Trophoblast cell (in vitro differentiated cells and primary cell): ENCODE results near the gene MRPS27.

Source experiments
- DNase-seq, 2 donors: peaks; one replicate each; pipeline ENCODE4 v3.0.0-alpha.2; 2016
- H2AFZ ChIP-seq: 2 replicates; pipeline ENCODE4 v1.6.1; 2013; ENCODE audit warnings: low read length, moderate library complexity, mild to moderate bottlenecking; ENCODE audit not compliant: insufficient read depth, poor library complexity
- H2AK5ac ChIP-seq: 2 replicates; pipeline ENCODE4 v1.6.1; 2013; ENCODE audit warnings: mild to moderate bottlenecking, low read length
- H2BK120ac ChIP-seq: 2 replicates; pipeline ENCODE4 v1.6.1; 2013; ENCODE audit warnings: low read length, mild to moderate bottlenecking, moderate library complexity; ENCODE audit not compliant: insufficient read depth, poor library complexity
- H2BK12ac ChIP-seq: 2 replicates; pipeline ENCODE4 v1.6.1; 2013; ENCODE audit warnings: mild to moderate bottlenecking, low read length, moderate library complexity
- H2BK5ac ChIP-seq: 2 replicates; pipeline ENCODE4 v1.6.1; 2013; ENCODE audit warnings: low read length, low read depth, moderate library complexity, mild to moderate bottlenecking; ENCODE audit not compliant: poor library complexity
- H3K14ac ChIP-seq: 2 replicates; pipeline ENCODE4 v1.6.1; 2013; ENCODE audit warnings: mild to moderate bottlenecking, low read length
- H3K18ac ChIP-seq: 2 replicates; pipeline ENCODE4 v1.6.1; 2013; ENCODE audit warnings: mild to moderate bottlenecking, low read length
- H3K23ac ChIP-seq: 2 replicates; pipeline ENCODE4 v1.6.1; 2013; ENCODE audit warnings: low read length
- H3K27ac ChIP-seq: 2 replicates; pipeline ENCODE4 v1.5.1; 2013; ENCODE audit warnings: low read depth, mild to moderate bottlenecking, inconsistent platforms, low read length, moderate library complexity
- H3K27me3 ChIP-seq: 2 replicates; pipeline ENCODE4 v1.6.1; 2013; ENCODE audit warnings: inconsistent platforms, mild to moderate bottlenecking, low read length, moderate library complexity; ENCODE audit not compliant: insufficient read depth
- H3K36me3 ChIP-seq, 2 experiments: 1 replicate in 1 of 2; 2 replicates in 1 of 2; pipeline ENCODE4 v1.6.1; 2013; ENCODE audit warnings: low read length in 2 of 2, mild to moderate bottlenecking in 2 of 2, moderate library complexity in 1 of 2; ENCODE audit not compliant: insufficient read depth in 2 of 2, control insufficient read depth in 1 of 2
- H3K4ac ChIP-seq: 2 replicates; pipeline ENCODE4 v1.6.1; 2013; ENCODE audit warnings: low read depth, mild to moderate bottlenecking, low read length, moderate library complexity
- H3K4me1 ChIP-seq, 2 experiments: 1 replicate in 1 of 2; 2 replicates in 1 of 2; pipeline ENCODE4 v1.6.1; 2013; ENCODE audit warnings: low read length in 2 of 2, mild to moderate bottlenecking in 2 of 2, moderate library complexity in 1 of 2; ENCODE audit not compliant: insufficient read depth in 2 of 2, control insufficient read depth in 1 of 2
- H3K4me2 ChIP-seq: 2 replicates; pipeline ENCODE4 v1.6.1; 2013; ENCODE audit warnings: inconsistent platforms, mild to moderate bottlenecking, low read length, moderate library complexity
- H3K4me3 ChIP-seq: 2 replicates; pipeline ENCODE4 v1.5.1; 2013; ENCODE audit warnings: mild to moderate bottlenecking, low read depth, low read length, inconsistent platforms
- H3K79me1 ChIP-seq: one replicate; pipeline ENCODE4 v1.6.1; 2013; ENCODE audit warnings: low read length
- H3K79me2 ChIP-seq: 2 replicates; pipeline ENCODE4 v1.6.1; 2013; ENCODE audit warnings: low read length, mild to moderate bottlenecking; ENCODE audit not compliant: control insufficient read depth, insufficient read depth, poor library complexity
- H3K9ac ChIP-seq: 2 replicates; pipeline ENCODE4 v1.6.1; 2013; ENCODE audit warnings: mild to moderate bottlenecking, low read length
- H3K9me3 ChIP-seq: 2 replicates; pipeline ENCODE4 v1.6.1; 2013; ENCODE audit warnings: low read depth, mild to moderate bottlenecking, control low read depth, inconsistent platforms, low read length; ENCODE audit not compliant: insufficient read depth
- H4K12ac ChIP-seq: 2 replicates; pipeline ENCODE4 v1.6.1; 2013; ENCODE audit warnings: low read depth, mild to moderate bottlenecking, low read length, moderate library complexity
- H4K8ac ChIP-seq: 2 replicates; pipeline ENCODE4 v1.6.1; 2013; ENCODE audit warnings: low read depth, mild to moderate bottlenecking, low read length, moderate library complexity
- H4K91ac ChIP-seq: one replicate; pipeline ENCODE4 v1.6.1; 2013; ENCODE audit warnings: low read depth, mild to moderate bottlenecking, low read length, moderate library complexity
- WGBS: extraction: QIAGEN DNeasy Blood & Tissue Kit; methylation state at CpG from one replicate; pipeline ENCODE4 v1.1.7; 2013; ENCODE audit warnings: missing lambda C conversion rate; ENCODE audit not compliant: insufficient read length, insufficient coverage; ENCODE audit errors: extremely low coverage; 5-methylcytosine and 5-hydroxymethylcytosine counted together

Gene MRPS27

DNA sequence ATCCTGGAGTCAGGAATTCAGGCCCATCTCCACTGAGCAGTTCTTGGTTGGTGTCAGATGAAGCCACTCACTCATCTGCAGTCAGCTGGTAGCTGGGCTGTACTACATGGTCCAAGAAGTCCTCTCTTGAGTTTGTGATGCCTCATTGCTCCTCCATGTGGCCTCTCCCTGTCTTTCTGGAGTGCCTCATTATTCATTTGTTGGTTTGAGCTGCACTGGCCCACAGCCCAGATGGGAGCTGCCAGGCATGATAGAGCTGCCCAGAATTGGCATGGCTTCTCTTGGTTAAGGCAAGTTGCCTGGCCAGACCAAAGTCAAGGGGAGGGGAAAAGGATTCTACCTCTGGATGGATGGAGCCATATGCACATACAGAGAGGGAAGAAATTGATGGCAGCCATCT is 8.1 kb upstream of the MRPS27 start:
- no peak overlapping the region for H4K8ac ChIP-seq
- no peaks in the 10 kb centered on the region for H3K27me3 ChIP-seq
- no peak overlapping the region for H3K4me2 ChIP-seq
- no peak overlapping the region for H4K91ac ChIP-seq
- H3K9me3 ChIP-seq: no peaks in the 10 kb centered on the region
- no peak overlapping the region for H3K18ac ChIP-seq
- no peak overlapping the region for H3K27ac ChIP-seq
- H3K79me2 ChIP-seq: no peaks in the 10 kb centered on the region
- DNase-seq: no peak
- no peak overlapping the region for H3K14ac ChIP-seq
- no peak overlapping the region for H3K9ac ChIP-seq
- no peak overlapping the region for H2BK12ac ChIP-seq
- no peaks in the 10 kb centered on the region for H3K4me1 ChIP-seq
- no peak overlapping the region for H2BK120ac ChIP-seq
- H3K4me3 ChIP-seq: no peak overlapping the region
- no peaks in the 10 kb centered on the region for H3K79me1 ChIP-seq
- no peak overlapping the region for H3K4ac ChIP-seq
- no peak overlapping the region for H2AK5ac ChIP-seq
- H4K12ac ChIP-seq: no peak overlapping the region
- H2BK5ac ChIP-seq: no peak overlapping the region
- H3K36me3 ChIP-seq: peaks cover 7 to 11% of the 10 kb centered on the region in 2 experiments
- H2AFZ ChIP-seq: no peak overlapping the region
- H3K23ac ChIP-seq: no peak overlapping the region

DNA sequence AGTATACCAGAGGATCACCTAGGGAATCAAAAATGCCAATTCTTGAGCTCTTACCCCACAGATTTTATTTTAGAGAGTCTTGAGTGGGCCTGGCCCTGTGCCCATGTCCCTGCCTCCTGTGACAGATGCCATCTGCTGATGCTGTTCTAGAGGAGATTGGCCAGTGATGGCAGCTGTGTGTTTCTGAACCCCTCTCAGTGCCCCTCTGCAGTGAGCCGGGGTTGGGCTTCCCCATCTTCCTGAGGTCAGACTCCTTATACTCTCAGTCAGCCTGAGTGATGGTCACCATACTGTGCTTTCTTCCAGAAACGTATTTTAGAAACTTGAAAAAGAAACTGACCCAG is 6.2 kb upstream of the MRPS27 start:
- Histone ChIP-seq H4K12ac (no peak overlapping the region), H2BK12ac (no peak overlapping the region), H3K4me2 (no peak overlapping the region), H4K8ac (no peak overlapping the region), H3K36me3 (peaks cover 7 to 11% of the 10 kb centered on the region in 2 experiments), H3K27ac (no peak overlapping the region), H4K91ac (no peak overlapping the region), H3K79me1 (no peaks in the 10 kb centered on the region), H3K4me3 (no peak overlapping the region), H3K9me3 (no peaks in the 10 kb centered on the region), H3K27me3 (no peaks in the 10 kb centered on the region), H3K18ac (no peak overlapping the region), H3K4me1 (no peaks in the 10 kb centered on the region), H3K9ac (no peak overlapping the region), H2AK5ac (no peak overlapping the region), H3K79me2 (no peaks in the 10 kb centered on the region), H2BK120ac (no peak overlapping the region), H2AFZ (no peak overlapping the region), H3K23ac (no peak overlapping the region), H2BK5ac (no peak overlapping the region), H3K14ac (no peak overlapping the region), H3K4ac (no peak overlapping the region)
- WGBS: no CpG with 5 or more reads among the region's 2 CpGs
- DNase-seq: no peak

DNA sequence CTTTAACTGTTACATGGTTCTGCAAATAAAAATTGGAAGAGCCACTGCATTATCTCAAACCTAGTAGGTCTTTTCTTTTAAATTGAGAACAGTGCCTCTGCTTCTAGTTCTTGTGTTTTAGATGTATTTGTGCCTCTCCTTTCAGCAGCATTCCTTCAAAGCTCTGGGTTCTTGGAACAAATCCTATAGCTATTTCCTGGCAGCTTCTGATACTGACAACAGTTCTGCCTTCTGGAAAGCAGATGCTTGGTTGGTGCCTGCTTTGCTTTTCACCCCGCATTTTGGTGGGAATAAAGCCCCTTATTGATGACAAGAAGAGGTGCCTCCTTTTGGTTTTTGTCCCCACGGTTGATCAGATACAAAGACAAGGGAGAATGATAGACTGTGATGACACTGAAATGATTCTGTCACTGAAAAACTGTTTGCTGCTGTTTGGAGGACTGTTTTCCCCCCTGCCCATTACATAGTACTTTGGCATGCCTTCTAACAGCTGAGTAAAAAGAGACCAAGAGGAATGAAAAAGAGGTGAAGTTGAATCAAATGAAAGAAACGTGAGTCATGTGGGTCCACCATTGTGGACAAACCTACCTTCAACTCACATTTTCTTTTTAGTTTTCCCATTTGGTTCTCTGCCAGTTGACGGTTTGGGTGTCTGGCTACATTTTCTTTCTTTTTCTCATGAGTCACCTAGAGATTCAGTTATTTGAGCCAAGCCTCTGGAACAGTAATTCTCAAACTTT is 5.7 kb upstream of the MRPS27 start:
- Histone ChIP-seq H3K4me3 (no peak overlapping the region), H3K14ac (no peak overlapping the region), H4K91ac (no peak overlapping the region), H3K9me3 (no peaks in the 10 kb centered on the region), H2BK120ac (no peak overlapping the region), H3K79me2 (no peaks in the 10 kb centered on the region), H3K4me1 (peaks cover 0 to 1% of the 10 kb centered on the region in 2 experiments), H3K4ac (no peak overlapping the region), H3K36me3 (peaks cover 7 to 11% of the 10 kb centered on the region in 2 experiments), H2BK12ac (no peak overlapping the region), H4K12ac (no peak overlapping the region), H3K9ac (peak overlapping the region; percentile 42), H3K4me2 (no peak overlapping the region), H3K79me1 (no peaks in the 10 kb centered on the region), H3K27ac (no peak overlapping the region), H4K8ac (no peak overlapping the region), H3K23ac (no peak overlapping the region), H3K18ac (no peak overlapping the region), H2AFZ (no peak overlapping the region), H3K27me3 (no peaks in the 10 kb centered on the region), H2BK5ac (no peak overlapping the region), H2AK5ac (no peak overlapping the region)
- DNase-seq: no peak
- no CpG with 5 or more reads among the region's 4 CpGs for WGBS

DNA sequence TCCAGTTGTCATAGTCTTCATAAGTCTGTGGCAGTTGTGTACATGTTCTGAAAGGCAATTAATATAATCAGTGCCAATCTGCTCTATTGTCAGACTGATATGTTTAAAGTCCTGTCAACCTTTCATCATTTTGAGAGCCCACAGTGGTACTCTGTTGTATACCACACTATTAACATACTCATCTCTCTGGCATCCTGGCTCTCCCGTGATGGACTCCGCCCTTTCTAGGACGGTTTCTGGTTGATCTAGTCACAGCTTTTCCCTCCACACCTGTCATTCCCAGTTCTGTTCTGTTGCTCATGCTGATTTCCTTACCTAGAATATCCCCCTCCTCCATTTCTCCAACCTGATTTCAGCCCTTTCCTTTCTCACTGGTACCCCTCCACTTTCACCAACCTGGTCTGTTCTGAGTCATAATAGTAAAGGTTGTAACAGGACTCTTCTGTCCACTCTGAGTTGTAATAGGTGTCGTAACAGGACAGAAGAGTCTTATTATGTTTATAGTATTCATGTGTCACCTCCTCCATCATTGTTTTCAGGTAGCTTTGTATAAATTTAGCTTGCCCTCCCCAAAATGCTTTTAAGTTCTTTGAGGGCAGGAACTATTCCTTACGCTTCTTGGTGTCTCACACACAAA is 4.3 kb upstream of the MRPS27 start:
- no peak overlapping the region for H2BK120ac ChIP-seq
- H3K4ac ChIP-seq: no peak overlapping the region
- H3K79me1 ChIP-seq: peaks cover 9% of the 10 kb centered on the region
- H3K27me3 ChIP-seq: no peaks in the 10 kb centered on the region
- H2BK5ac ChIP-seq: no peak overlapping the region
- H3K4me1 ChIP-seq: peaks cover 0 to 1% of the 10 kb centered on the region in 2 experiments
- no peak overlapping the region for H4K8ac ChIP-seq
- H3K23ac ChIP-seq: no peak overlapping the region
- H3K27ac ChIP-seq: no peak overlapping the region
- peak; percentile 4 to 39 for DNase-seq
- no peak overlapping the region for H3K18ac ChIP-seq
- H2AFZ ChIP-seq: no peak overlapping the region
- no peak overlapping the region for H3K4me3 ChIP-seq
- H3K36me3 ChIP-seq: peaks cover 5 to 11% of the 10 kb centered on the region in 2 experiments
- H4K91ac ChIP-seq: no peak overlapping the region
- no peak overlapping the region for H4K12ac ChIP-seq
- no CpG with 5 or more reads among the region's 5 CpGs for WGBS
- no peak overlapping the region for H3K4me2 ChIP-seq
- no peak overlapping the region for H2BK12ac ChIP-seq
- H3K9me3 ChIP-seq: peaks cover 2% of the 10 kb centered on the region
- H2AK5ac ChIP-seq: no peak overlapping the region
- no peak overlapping the region for H3K14ac ChIP-seq
- H3K79me2 ChIP-seq: peaks cover 6% of the 10 kb centered on the region
- no peak overlapping the region for H3K9ac ChIP-seq
